Lower leg skin (tissue), 3 donors: Measurements from ENCODE around the gene CDH13.

Experiments
- CTCF ChIP-seq, 3 donors: fragments of 450-650 bp; IDR thresholded peaks; one replicate each; pipeline ENCODE4 v1.5.1; 2016; ENCODE audit warnings: antibody characterized with exemption in 3 of 3, mild to moderate bottlenecking in 3 of 3, moderate library complexity in 2 of 3
- POLR2A ChIP-seq, 2 donors: fragments of 450-650 bp; IDR thresholded peaks; one replicate each; pipeline ENCODE4 v1.6.1; 2016 to 2017; ENCODE audit warnings: antibody characterized with exemption in 2 of 2, mild to moderate bottlenecking in 1 of 2, moderate library complexity in 1 of 2

GRCh38 chr16:82783933-82784572 lies 157.3 kb downstream of the CDH13 start:
- no peak for TF ChIP-seq CTCF (IDR thresholded peaks at IDR 0.05)
- TF ChIP-seq POLR2A (IDR thresholded peaks at IDR 0.05): no peak
